ENCODE data around the gene FKBP15.
"Not testable (repeated sequence)": the region's sequence is repeated elsewhere in the genome, so short reads cannot be mapped to it uniquely, and the experiment has no call there.

Gene FKBP15

GRCh38 chr9:113221003-113221799 is at the start of gene FKBP15, which contains the start of gene SLC31A1:
Gene FKBP15 (minus strand): TSS chr9:113221277. CDS start chr9:113221243, 34 bp downstream.
Gene SLC31A1 (plus strand): TSS chr9:113221544. CDS start chr9:113256149, 34,605 bp downstream.
- peak; percentile 95 for DNase-seq

- no peak for DNase-seq
Observed at GRCh38 chr9:113269871-113270270, 48.8 kb upstream of the FKBP15 start.

- DNase-seq: no peak
Observed at GRCh38 chr9:113269355-113269754, 48.3 kb upstream of the FKBP15 start.

GRCh38 chr9:113267911-113268566 is 47.0 kb upstream of the FKBP15 start:
- DNase-seq: no peak

- peak; percentile 68 for DNase-seq
Observed at GRCh38 chr9:113266174-113266573, 45.1 kb upstream of the FKBP15 start.

- DNase-seq: no peak
Observed at GRCh38 chr9:113261917-113262671, 41.0 kb upstream of the FKBP15 start.

GRCh38 chr9:113258282-113258681 is 37.2 kb upstream of the FKBP15 start:
- DNase-seq: no peak

GRCh38 chr9:113257863-113258262 is 36.8 kb upstream of the FKBP15 start:
- no peak for DNase-seq

GRCh38 chr9:113255438-113255837 is 34.4 kb upstream of the FKBP15 start:
- no peak for DNase-seq

- no peak for DNase-seq
Observed at GRCh38 chr9:113254991-113255390, 33.9 kb upstream of the FKBP15 start.

- DNase-seq: no peak
Observed at GRCh38 chr9:113250807-113251206, 29.7 kb upstream of the FKBP15 start.

GRCh38 chr9:113249661-113250060 is 28.6 kb upstream of the FKBP15 start:
- not testable (repeated sequence) for DNase-seq

- DNase-seq: no peak
Observed at GRCh38 chr9:113247640-113248039, 26.6 kb upstream of the FKBP15 start.

- no peak for DNase-seq
Observed at GRCh38 chr9:113246928-113247327, 25.9 kb upstream of the FKBP15 start.

GRCh38 chr9:113245894-113246293 is 24.8 kb upstream of the FKBP15 start:
- no peak for DNase-seq

- DNase-seq: no peak
Observed at GRCh38 chr9:113244556-113244955, 23.5 kb upstream of the FKBP15 start.

- no peak for DNase-seq
Observed at GRCh38 chr9:113241161-113241560, 20.1 kb upstream of the FKBP15 start.

- no peak for DNase-seq
Observed at GRCh38 chr9:113238859-113239232, 17.8 kb upstream of the FKBP15 start.

- no peak for DNase-seq
Observed at GRCh38 chr9:113238202-113238858, 17.3 kb upstream of the FKBP15 start.

GRCh38 chr9:113237026-113237425 is 15.9 kb upstream of the FKBP15 start:
- no peak for DNase-seq

GRCh38 chr9:113235701-113236255 is 14.7 kb upstream of the FKBP15 start:
- DNase-seq: not testable (repeated sequence)

GRCh38 chr9:113231701-113232100 is 10.6 kb upstream of the FKBP15 start:
- DNase-seq: no peak

Data from NCI-H524 treated with DMSO at 0.1 percent for 48 hours (cell line).